ENCODE data around the gene SRF. TPM values are rescaled to one million over a fixed set of nuclear protein-coding genes. Genes with fewer than 3 reads are reported as not detected.

Gene SRF
- total RNA-seq, 2 donors from 2014 or later = 59.4 to 116 TPM

GRCh38 chr6:43204271-43205105, 33.4 kb downstream of the SRF start:
- Histone ChIP-seq H3K4me1 (no peaks in the 10 kb centered on the region), H3K9me3 (no peaks in the 10 kb centered on the region), H3K4me3 (no peak overlapping the region), H3K27ac (no peak overlapping the region), H3K27me3 (no peaks in the 10 kb centered on the region), H3K36me3 (peaks cover 17% of the 10 kb centered on the region)
- TF ChIP-seq, protein P1, sequence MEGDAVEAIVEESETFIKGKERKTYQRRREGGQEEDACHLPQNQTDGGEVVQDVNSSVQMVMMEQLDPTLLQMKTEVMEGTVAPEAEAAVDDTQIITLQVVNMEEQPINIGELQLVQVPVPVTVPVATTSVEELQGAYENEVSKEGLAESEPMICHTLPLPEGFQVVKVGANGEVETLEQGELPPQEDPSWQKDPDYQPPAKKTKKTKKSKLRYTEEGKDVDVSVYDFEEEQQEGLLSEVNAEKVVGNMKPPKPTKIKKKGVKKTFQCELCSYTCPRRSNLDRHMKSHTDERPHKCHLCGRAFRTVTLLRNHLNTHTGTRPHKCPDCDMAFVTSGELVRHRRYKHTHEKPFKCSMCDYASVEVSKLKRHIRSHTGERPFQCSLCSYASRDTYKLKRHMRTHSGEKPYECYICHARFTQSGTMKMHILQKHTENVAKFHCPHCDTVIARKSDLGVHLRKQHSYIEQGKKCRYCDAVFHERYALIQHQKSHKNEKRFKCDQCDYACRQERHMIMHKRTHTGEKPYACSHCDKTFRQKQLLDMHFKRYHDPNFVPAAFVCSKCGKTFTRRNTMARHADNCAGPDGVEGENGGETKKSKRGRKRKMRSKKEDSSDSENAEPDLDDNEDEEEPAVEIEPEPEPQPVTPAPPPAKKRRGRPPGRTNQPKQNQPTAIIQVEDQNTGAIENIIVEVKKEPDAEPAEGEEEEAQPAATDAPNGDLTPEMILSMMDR (IDR thresholded peaks at IDR 0.05) = no peak
- DNase-seq (ENCODE audit: low spot score) = no peak

- H3K9me3 ChIP-seq = no peaks in the 10 kb centered on the region
- H3K4me3 ChIP-seq = no peak overlapping the region
- no peak overlapping the region for H3K27ac ChIP-seq
- no peak for DNase-seq (ENCODE audit: low spot score)
- no peaks in the 10 kb centered on the region for H3K27me3 ChIP-seq
- no peaks in the 10 kb centered on the region for H3K4me1 ChIP-seq
- H3K36me3 ChIP-seq = peaks cover 17% of the 10 kb centered on the region
- TF ChIP-seq, protein P1 (IDR thresholded peaks at IDR 0.05) = no peak
Measured at GRCh38 chr6:43205849-43206248, 34.8 kb downstream of the SRF start.

- no peaks in the 10 kb centered on the region for H3K27me3 ChIP-seq
- TF ChIP-seq, protein P1 (IDR thresholded peaks at IDR 0.05) = no peak
- no peak overlapping the region for H3K4me3 ChIP-seq
- peaks cover 17% of the 10 kb centered on the region for H3K36me3 ChIP-seq
- H3K27ac ChIP-seq = no peak overlapping the region
- H3K9me3 ChIP-seq = no peaks in the 10 kb centered on the region
- DNase-seq (ENCODE audit: low spot score) = no peak
- H3K4me1 ChIP-seq = no peaks in the 10 kb centered on the region
Measured at GRCh38 chr6:43207286-43207685, 36.2 kb downstream of the SRF start.

- H3K27me3 ChIP-seq = no peaks in the 10 kb centered on the region
- no peaks in the 10 kb centered on the region for H3K4me1 ChIP-seq
- DNase-seq (ENCODE audit: low spot score) = no peak
- no peak overlapping the region for H3K4me3 ChIP-seq
- H3K9me3 ChIP-seq = no peaks in the 10 kb centered on the region
- no peak overlapping the region for H3K27ac ChIP-seq
- H3K36me3 ChIP-seq = peaks cover 14% of the 10 kb centered on the region
- TF ChIP-seq, protein P1 (IDR thresholded peaks at IDR 0.05) = no peak
Measured at GRCh38 chr6:43211955-43212354, 40.9 kb downstream of the SRF start.

GRCh38 chr6:43213431-43213830, 42.4 kb downstream of the SRF start:
- Histone ChIP-seq H3K27ac (no peak overlapping the region), H3K9me3 (no peaks in the 10 kb centered on the region), H3K4me3 (no peak overlapping the region), H3K27me3 (no peaks in the 10 kb centered on the region), H3K36me3 (peaks cover 14% of the 10 kb centered on the region), H3K4me1 (peaks cover 0 to 9% of the 10 kb centered on the region in 2 donors)
- TF ChIP-seq, protein P1 (IDR thresholded peaks at IDR 0.05) = no peak
- DNase-seq (ENCODE audit: low spot score) = no peak

Measured in right atrium auricular region (tissue), 2 donors.